ENCODE measurements around the gene OR10D3.

- TF ChIP-seq CTCF (IDR thresholded peaks at IDR 0.05) (no peak), POLR2A (IDR thresholded peaks at IDR 0.05; ENCODE audit: low read depth) (no peak), POLR2AphosphoS5 (IDR thresholded peaks at IDR 0.05) (no peak), EP300 (IDR thresholded peaks at IDR 0.05) (no peak)
Observed at GRCh38 chr11:124233376-124233775, 50.2 kb downstream of the OR10D3 start.

All from esophagus muscularis mucosa (tissue), 4 donors.